ACHN (cell line): ENCODE data around the gene HRG.
A peak's percentile ranks its signal among the peaks of the same experiment; 100 is the strongest.

Source experiments
- DNase-seq: peaks from one replicate; pipeline ENCODE4 v3.0.0-alpha.2; 2015
- in situ Hi-C: cut with HindIII; loops from 2 replicates; pipeline ENCODE4 v1.10.0; 2017; ENCODE audit warnings: low sequenced_read_pairs, low pct_ligation_motif_present, low pct_unique_long_range_greater_than_20kb

The HRG gene

DNA sequence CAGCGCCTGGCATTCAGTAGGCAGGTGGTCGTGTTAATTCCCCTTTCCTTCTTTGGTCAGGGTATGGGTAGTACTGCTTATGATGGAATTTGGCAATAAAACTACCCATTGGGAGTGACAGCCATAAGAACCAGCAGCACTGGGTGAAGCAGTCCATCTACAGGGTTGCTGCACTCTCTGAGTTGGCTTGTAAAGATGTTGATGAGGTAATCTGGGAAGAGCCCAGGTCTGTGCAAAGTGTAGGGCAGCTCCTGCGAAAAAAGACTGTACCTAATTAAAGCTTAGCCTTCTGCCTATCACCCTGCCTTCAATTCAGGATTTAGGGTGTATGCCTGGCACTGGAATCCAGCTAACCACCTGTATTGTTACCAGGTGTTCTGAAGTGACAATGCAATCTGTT lies 30.3 kb upstream of the HRG start:
- DNase-seq, result no peak
- in situ Hi-C loops, result no loop called here

- no peak for DNase-seq
- in situ Hi-C loops, result no loop called here
Measured at GRCh38 chr3:186636536-186636935, 29.3 kb upstream of the HRG start.

GRCh38 chr3:186637686-186638085 lies 28.1 kb upstream of the HRG start:
- in situ Hi-C loops, result no loop called here
- no peak for DNase-seq

DNA sequence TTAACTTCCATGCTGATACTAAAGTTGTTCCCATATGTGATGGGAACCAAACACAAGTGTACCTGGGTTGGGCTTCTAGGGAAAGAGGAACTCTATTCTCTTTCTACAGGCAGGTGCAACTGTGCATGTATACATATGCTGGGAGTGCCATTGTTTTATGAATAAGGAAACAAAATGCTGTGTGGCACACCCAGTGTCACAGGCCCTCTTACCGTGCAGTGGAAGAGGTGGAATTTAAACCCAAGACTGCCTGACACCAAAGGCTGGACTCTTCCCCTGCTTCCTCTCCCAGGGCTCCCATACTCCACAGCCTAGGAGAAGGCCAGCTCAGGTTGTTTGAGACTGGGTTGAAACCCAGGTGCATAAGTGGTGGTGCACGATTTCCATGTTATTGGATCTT lies 27.6 kb upstream of the HRG start:
- no peak for DNase-seq
- in situ Hi-C loops, result no loop called here

DNA sequence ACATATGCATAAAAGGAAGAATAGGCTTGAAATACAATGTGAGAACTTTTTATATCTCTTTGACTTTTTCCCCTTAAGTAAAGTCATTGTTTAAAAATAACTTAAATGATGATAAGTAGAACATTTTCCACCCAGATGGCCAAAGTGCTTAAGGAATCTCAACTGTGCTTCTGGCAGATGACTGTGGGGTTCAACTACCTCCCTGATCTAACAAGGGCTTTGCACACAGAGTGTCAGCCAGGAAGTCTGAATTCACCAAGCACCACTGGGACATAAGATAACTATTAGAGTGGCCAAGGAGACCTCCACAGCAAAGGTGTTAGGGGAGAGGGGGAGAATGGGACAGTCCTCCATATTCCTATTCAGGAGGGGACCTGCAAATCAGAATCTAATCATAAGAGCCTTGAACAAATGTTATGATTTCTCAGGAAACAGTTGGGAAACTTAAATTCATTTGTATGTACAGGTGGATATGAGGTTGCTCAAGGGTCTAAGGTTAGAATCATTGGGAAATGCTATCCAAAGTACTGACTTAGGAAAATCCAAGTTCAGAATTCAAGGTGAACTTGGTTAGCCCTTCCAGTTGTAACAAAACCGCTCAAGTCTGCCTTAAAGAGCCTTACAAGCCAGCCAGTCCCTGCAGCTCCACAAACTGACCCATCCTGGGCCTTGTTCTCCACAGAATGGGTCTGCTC lies 25.9 kb upstream of the HRG start, which contains the start of gene FETUB:
Gene FETUB (plus strand): TSS at position 622 of the 695 bp plus-strand sequence. CDS start 62 bp downstream, at position 684.
- in situ Hi-C loops, result no loop called here
- DNase-seq, result no peak

GRCh38 chr3:186640473-186640818 lies 25.4 kb upstream of the HRG start:
- DNase-seq, result peak; percentile 61
- in situ Hi-C loops, result no loop called here

- in situ Hi-C loops, result no loop called here
- no peak for DNase-seq
Measured at GRCh38 chr3:186640929-186641328, 24.9 kb upstream of the HRG start.

GRCh38 chr3:186642014-186642413 lies 23.8 kb upstream of the HRG start:
- DNase-seq, result no peak
- in situ Hi-C loops, result no loop called here

DNA sequence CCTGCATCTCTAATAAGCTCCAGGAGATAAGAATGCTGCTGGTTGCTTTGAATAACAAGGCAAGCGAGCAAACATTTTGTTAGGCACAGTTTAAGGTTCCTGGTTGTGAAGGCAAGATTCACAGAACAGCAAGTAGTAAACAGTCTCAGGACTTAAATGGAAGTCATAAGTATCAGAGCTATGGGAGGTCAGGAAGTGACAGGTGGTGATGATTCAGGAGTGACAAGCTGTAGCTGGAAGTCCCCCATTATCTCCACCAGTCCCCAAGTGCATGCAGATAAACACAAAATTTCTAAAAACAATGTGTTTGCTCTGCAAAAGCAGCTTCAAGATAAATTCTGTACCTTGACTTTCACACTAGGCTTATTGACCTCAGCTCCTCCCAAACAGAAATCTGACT lies 22.3 kb upstream of the HRG start:
- no peak for DNase-seq
- in situ Hi-C loops, result no loop called here

DNA sequence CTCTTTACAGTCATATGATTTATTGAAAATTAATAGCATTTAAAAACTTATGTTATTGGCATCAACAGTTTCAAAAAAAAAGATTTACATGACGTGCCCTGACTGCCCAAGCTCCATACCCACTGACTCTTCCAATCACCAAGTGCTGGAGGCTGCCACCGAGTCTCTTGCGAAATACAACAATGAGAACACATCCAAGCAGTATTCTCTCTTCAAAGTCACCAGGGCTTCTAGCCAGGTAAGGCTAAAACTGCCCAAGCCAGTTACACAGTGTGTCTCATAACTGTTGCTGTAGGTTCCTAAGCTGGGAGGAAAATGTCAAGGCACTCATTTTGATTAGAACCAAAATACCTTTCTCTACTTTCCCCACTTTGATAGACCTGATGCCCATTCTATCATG lies 21.1 kb upstream of the HRG start:
- in situ Hi-C loops, result no loop called here
- DNase-seq, result no peak

DNA sequence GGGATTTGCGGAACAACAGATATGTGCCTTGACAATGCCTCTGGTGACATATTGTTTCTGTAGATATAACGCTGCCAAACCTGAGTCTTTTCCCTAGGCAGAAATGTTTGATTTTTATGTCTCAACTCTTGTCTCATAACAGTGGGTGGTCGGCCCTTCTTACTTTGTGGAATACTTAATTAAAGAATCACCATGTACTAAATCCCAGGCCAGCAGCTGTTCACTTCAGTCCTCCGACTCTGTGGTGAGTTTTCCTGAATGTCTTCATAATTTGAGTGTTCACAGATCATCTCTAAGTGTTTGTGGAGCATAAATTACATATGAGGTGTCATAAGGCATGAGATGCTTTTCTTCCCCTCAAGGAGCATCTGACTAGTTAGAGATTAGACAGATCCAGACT lies 19.7 kb upstream of the HRG start:
- DNase-seq, result no peak
- in situ Hi-C loops, result no loop called here

DNA sequence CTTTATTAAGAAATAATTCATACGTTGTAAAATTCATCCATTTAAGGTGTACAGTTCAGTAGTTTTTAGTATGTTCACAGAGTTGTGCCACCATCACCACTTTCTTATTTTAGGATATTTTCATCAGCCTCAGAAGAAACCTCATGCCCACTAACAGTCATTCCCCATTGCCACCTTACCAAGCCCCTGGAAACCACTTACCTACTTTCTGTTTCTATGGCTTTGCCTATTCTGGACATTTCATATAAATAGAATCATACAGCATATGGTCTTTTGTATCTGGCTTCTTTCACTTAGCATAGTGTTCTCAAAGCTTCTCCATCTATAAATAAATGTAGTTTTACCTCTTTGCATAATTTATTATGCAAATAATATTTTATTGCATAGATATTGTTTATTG lies 19.0 kb upstream of the HRG start:
- no peak for DNase-seq
- in situ Hi-C loops, result no loop called here

DNA sequence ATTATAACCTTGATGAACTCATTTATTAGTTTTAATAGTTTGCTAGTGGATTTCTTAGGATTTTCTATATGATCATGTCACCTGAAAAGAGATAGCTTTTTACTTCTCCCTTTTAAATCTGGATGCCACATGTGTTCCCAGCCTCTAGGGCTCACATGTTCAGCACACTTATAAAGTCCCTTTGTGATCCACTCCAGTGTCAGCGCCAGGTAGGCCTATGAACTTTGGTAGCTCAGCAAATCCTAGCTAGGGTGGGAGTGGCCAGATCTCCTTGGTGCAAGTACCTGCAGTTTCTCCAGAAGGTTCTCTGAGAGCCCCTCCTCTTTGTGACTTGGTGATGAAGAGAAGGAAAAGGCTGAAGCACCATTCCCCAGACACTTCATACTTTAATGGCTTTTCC lies 17.0 kb upstream of the HRG start:
- in situ Hi-C loops, result no loop called here

GRCh38 chr3:186651678-186652215 lies 14.1 kb upstream of the HRG start:
- DNase-seq, result no peak
- in situ Hi-C loops, result no loop called here

More for the DNA sequence above, 17.0 kb upstream of the HRG start:
- DNase-seq, result no peak

DNA sequence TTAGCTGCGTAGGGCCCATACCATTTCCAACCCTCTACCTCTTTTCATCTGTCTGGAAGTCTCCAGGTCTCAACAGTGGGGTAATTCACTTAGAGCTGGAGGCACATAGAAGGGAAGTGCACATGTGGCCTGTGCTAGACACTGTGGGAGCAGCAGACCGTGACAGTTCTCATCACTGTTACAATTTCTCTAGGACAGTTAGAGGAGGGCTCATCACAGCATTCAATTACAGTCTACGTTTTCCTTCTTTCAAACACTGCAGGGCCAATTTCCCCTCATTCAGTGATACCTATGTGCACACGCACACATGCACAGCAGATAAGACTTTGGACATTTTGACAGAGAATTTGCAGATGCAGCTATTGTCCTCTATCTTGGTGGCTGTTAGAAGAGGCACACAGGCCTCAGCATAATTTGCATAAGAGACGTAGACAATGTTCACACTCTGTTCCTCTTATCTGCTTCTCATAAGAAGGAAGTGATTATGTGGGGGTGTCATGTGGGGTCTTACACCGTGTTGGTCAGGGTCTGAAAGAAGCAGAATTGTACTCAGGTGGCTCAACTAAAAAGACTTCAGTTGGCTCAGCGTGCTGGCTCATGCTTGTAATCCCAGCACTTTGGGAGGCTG lies 12.6 kb upstream of the HRG start:
- in situ Hi-C loops, result no loop called here
- DNase-seq, result no peak

GRCh38 chr3:186653984-186654383 lies 11.8 kb upstream of the HRG start:
- in situ Hi-C loops, result no loop called here
- DNase-seq, result no peak

DNA sequence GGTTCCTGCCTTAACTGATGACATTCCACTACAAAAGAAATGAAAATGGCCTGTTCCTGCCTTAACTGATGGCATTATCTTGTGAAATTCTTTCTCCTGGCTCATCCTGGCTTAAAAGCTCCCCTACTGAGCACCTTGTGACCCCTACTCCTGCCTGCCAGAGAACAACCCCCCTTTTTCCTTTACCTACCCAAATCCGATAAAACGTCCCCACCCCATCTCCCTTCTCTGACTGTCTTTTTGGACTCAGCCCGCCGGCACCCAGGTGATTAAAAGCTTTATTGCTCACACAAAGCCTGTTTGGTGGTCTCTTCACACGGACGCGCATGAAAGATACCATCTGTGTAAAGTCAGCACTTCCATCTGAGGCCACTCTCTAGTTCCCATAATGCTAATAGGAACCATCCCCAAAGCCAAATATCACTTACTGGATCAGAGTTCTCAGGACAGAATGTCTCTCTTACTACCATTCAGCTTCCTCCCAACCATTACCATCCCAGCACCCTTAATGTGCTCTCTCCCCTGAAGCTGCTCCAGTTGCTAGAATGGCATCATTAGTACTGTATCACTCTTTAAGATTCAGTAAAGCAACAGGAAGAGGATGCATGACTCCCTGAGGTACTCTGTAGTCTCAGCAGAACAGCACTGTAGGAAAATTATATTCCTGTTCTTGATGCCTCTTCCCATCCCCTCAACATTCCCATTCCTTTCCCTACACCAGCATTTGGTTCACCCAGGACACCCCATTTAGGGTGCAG lies 2.3 kb upstream of the HRG start:
- no peak for DNase-seq
- in situ Hi-C loops, result no loop called here

DNA sequence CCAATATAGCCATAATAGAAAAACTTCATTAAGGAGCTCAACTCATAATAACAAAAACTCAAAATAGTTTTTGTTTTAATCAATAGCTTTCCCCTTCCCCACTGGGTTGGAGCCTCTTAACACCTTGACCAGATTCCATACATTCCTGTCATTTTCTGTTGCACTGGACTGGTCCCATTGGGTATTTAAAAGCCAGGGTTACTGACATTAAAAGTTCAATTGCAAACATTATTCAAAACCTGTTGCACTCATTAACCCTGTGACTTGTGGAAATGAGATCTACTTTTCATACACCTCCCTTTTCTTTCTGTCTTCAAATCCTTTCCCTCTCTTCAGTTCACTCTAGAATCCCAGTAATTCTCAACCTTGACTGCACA lies 1.7 kb upstream of the HRG start:
- in situ Hi-C loops, result no loop called here
- DNase-seq, result no peak

DNA sequence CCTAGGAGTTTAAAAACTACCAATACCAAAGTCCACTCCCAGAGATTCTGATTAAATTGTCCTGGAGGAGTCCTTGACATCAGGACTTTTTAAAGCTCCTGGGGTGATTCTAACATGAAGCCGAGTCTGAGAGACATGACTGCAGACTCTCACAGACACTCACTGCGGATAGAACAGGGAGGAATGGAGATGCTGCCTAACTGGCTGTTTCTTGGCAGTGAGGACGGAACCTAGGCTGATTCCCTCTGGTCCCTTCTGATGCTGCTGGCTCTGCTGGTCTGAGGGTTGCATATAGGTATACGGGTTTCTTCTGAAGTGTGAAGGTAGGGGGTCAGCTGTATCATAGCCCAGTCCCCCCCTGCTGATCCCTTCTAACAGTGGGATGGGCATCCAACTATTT lies 1.3 kb upstream of the HRG start:
- in situ Hi-C loops, result no loop called here
- no peak for DNase-seq

- no peak for DNase-seq
- in situ Hi-C loops, result no loop called here
Measured at GRCh38 chr3:186668426-186668825, 2.6 kb downstream of the HRG start.
